ENCODE results near the gene NOL3.

Gene NOL3

GRCh38 chr16:67162506-67163163 is 7.7 kb upstream of the NOL3 start:
- H3K36me3 Mint-ChIP-seq: no peaks in the 10 kb centered on the region
- peaks cover 56% of the 10 kb centered on the region for H3K4me1 Mint-ChIP-seq
- H3K27me3 Mint-ChIP-seq: peaks cover 62% of the 10 kb centered on the region
- H3K27ac Mint-ChIP-seq: no peak overlapping the region
- peak overlapping the region; percentile 43 for H3K4me3 Mint-ChIP-seq
- ATAC-seq: no peak
- H3K9me3 Mint-ChIP-seq: no peaks in the 10 kb centered on the region

GRCh38 chr16:67163164-67163998 is 7.0 kb upstream of the NOL3 start:
- Mint-ChIP-seq H3K4me1 (peaks cover 53% of the 10 kb centered on the region), H3K36me3 (no peaks in the 10 kb centered on the region), H3K9me3 (no peaks in the 10 kb centered on the region), H3K27me3 (peaks cover 70% of the 10 kb centered on the region), H3K27ac (no peak overlapping the region), H3K4me3 (peak overlapping the region; percentile 43)
- ATAC-seq: no peak

- H3K9me3 Mint-ChIP-seq: no peaks in the 10 kb centered on the region
- H3K4me1 Mint-ChIP-seq: peaks cover 49% of the 10 kb centered on the region
- no peak for ATAC-seq
- peaks cover 77% of the 10 kb centered on the region for H3K27me3 Mint-ChIP-seq
- H3K27ac Mint-ChIP-seq: no peak overlapping the region
- no peaks in the 10 kb centered on the region for H3K36me3 Mint-ChIP-seq
- peak overlapping the region; percentile 41 for H3K4me3 Mint-ChIP-seq
Observed at GRCh38 chr16:67163999-67164558, 6.3 kb upstream of the NOL3 start.

GRCh38 chr16:67164599-67165061 is 5.7 kb upstream of the NOL3 start, which contains the start of gene HSF4:
TSS of gene HSF4 (plus strand) at chr16:67164745. CDS start at chr16:67164812, 67 bp downstream.
- no peak for ATAC-seq
- Mint-ChIP-seq H3K36me3 (no peaks in the 10 kb centered on the region), H3K27ac (no peak within 1 kb of the TSS), H3K27me3 (peaks cover 82% of the 10 kb centered on the region), H3K9me3 (no peaks in the 10 kb centered on the region), H3K4me1 (peaks cover 52% of the 10 kb centered on the region), H3K4me3 (peak within 1 kb of the TSS; percentile 41)

- no peak for ATAC-seq
- no peaks in the 10 kb centered on the region for H3K9me3 Mint-ChIP-seq
- H3K27me3 Mint-ChIP-seq: peaks cover 90% of the 10 kb centered on the region
- H3K4me1 Mint-ChIP-seq: peaks cover 54% of the 10 kb centered on the region
- H3K27ac Mint-ChIP-seq: no peak overlapping the region
- H3K36me3 Mint-ChIP-seq: no peaks in the 10 kb centered on the region
- no peak overlapping the region for H3K4me3 Mint-ChIP-seq
Observed at GRCh38 chr16:67165121-67166078, 4.9 kb upstream of the NOL3 start.

- Mint-ChIP-seq H3K4me3 (no peak overlapping the region), H3K27ac (no peak overlapping the region), H3K36me3 (no peaks in the 10 kb centered on the region), H3K4me1 (peaks cover 46% of the 10 kb centered on the region), H3K9me3 (no peaks in the 10 kb centered on the region), H3K27me3 (peaks cover 91% of the 10 kb centered on the region)
- no peak for ATAC-seq
Observed at GRCh38 chr16:67166110-67166547, 4.2 kb upstream of the NOL3 start.

GRCh38 chr16:67166598-67167168 is 3.7 kb upstream of the NOL3 start:
- no peak for ATAC-seq
- no peak overlapping the region for H3K27ac Mint-ChIP-seq
- peaks cover 45% of the 10 kb centered on the region for H3K4me1 Mint-ChIP-seq
- no peaks in the 10 kb centered on the region for H3K36me3 Mint-ChIP-seq
- H3K27me3 Mint-ChIP-seq: peaks cover 91% of the 10 kb centered on the region
- H3K9me3 Mint-ChIP-seq: no peaks in the 10 kb centered on the region
- H3K4me3 Mint-ChIP-seq: no peak overlapping the region

GRCh38 chr16:67167588-67167987 is 2.8 kb upstream of the NOL3 start:
- no peaks in the 10 kb centered on the region for H3K9me3 Mint-ChIP-seq

GRCh38 chr16:67169011-67169451 is 1.3 kb upstream of the NOL3 start:
- Mint-ChIP-seq H3K36me3 (no peaks in the 10 kb centered on the region), H3K27ac (no peak overlapping the region), H3K9me3 (no peaks in the 10 kb centered on the region), H3K27me3 (peaks cover 99% of the 10 kb centered on the region), H3K4me1 (peaks cover 51% of the 10 kb centered on the region), H3K4me3 (no peak overlapping the region)
- ATAC-seq: no peak

More at GRCh38 chr16:67167588-67167987, 2.8 kb upstream of the NOL3 start:
- Mint-ChIP-seq H3K36me3 (no peaks in the 10 kb centered on the region), H3K27me3 (peaks cover 91% of the 10 kb centered on the region), H3K27ac (no peak overlapping the region), H3K4me1 (peaks cover 45% of the 10 kb centered on the region), H3K4me3 (no peak overlapping the region)
- ATAC-seq: no peak

GRCh38 chr16:67169642-67170167 is 633 bp upstream of the NOL3 start:
- H3K36me3 Mint-ChIP-seq: no peaks in the 10 kb centered on the region
- ATAC-seq: no peak
- H3K27me3 Mint-ChIP-seq: peaks cover 95% of the 10 kb centered on the region
- H3K4me3 Mint-ChIP-seq: peak overlapping the region; percentile 76
- no peak overlapping the region for H3K27ac Mint-ChIP-seq
- H3K4me1 Mint-ChIP-seq: peaks cover 51% of the 10 kb centered on the region
- no peaks in the 10 kb centered on the region for H3K9me3 Mint-ChIP-seq

GRCh38 chr16:67170949-67171649 is 761 bp downstream of the NOL3 start:
- H3K36me3 Mint-ChIP-seq: no peaks in the 10 kb centered on the region
- H3K4me1 Mint-ChIP-seq: peaks cover 41% of the 10 kb centered on the region
- H3K4me3 Mint-ChIP-seq: peak overlapping the region; percentile 48
- no peaks in the 10 kb centered on the region for H3K9me3 Mint-ChIP-seq
- no peak for ATAC-seq
- H3K27ac Mint-ChIP-seq: no peak overlapping the region
- H3K27me3 Mint-ChIP-seq: peaks cover 88% of the 10 kb centered on the region

- no peaks in the 10 kb centered on the region for H3K36me3 Mint-ChIP-seq
- H3K27me3 Mint-ChIP-seq: peaks cover 87% of the 10 kb centered on the region
- no peak for ATAC-seq
- peak overlapping the region; percentile 79 for H3K4me3 Mint-ChIP-seq
- H3K4me1 Mint-ChIP-seq: peaks cover 37% of the 10 kb centered on the region
- peak overlapping the region; percentile 65 for H3K27ac Mint-ChIP-seq
- no peaks in the 10 kb centered on the region for H3K9me3 Mint-ChIP-seq
Observed at GRCh38 chr16:67173323-67173722, 3.0 kb downstream of the NOL3 start.

- ATAC-seq: peak; percentile 76
- no peaks in the 10 kb centered on the region for H3K36me3 Mint-ChIP-seq
- H3K27me3 Mint-ChIP-seq: peaks cover 87% of the 10 kb centered on the region
- no peaks in the 10 kb centered on the region for H3K9me3 Mint-ChIP-seq
- peak overlapping the region; percentile 65 for H3K27ac Mint-ChIP-seq
- H3K4me1 Mint-ChIP-seq: peaks cover 38% of the 10 kb centered on the region
- peak overlapping the region; percentile 79 for H3K4me3 Mint-ChIP-seq
Observed at GRCh38 chr16:67173808-67174705, 3.7 kb downstream of the NOL3 start.

Measured in stimulated activated memory B cell treated with anti-CD40 and anti-IgM and Interleukin-4, amounts not matched to agents 10 μg/mL and 1 μg/mL and 100 μg/mL, for 72 hours (primary cell).